Dermis microvascular lymphatic vessel endothelial cell (primary cell): ENCODE results near the gene DIS3L2. TPM values are rescaled to one million over a fixed set of nuclear protein-coding genes. Genes with fewer than 3 reads are reported as not detected.
A peak's percentile ranks its signal among the peaks of the same experiment; 100 is the strongest.
"Not testable (repeated sequence)": the region's sequence is repeated elsewhere in the genome, so short reads cannot be mapped to it uniquely, and the experiment has no call there.

ENCODE experiments used
- DNase-seq, 2 donors: peaks; one replicate each; pipeline versions ENCODE4 v3.0.0 to v3.0.0-alpha.2; 2010; ENCODE audit warnings: low read depth in 2 of 2
- total RNA-seq: library from RNA; depleted of rRNA; stranded (reverse); fragments of >200 nt; gene quantifications from 2 replicates; pipeline ENCODE4 v1.2.1, GENCODE V29; 2014

DIS3L2 gene
- total RNA-seq, 1 donor from 2014 or later = 13.4 TPM

- peak; percentile 57 to 64 for DNase-seq
Measured at GRCh38 chr2:232174662-232175061, 213.1 kb downstream of the DIS3L2 start.

DNA sequence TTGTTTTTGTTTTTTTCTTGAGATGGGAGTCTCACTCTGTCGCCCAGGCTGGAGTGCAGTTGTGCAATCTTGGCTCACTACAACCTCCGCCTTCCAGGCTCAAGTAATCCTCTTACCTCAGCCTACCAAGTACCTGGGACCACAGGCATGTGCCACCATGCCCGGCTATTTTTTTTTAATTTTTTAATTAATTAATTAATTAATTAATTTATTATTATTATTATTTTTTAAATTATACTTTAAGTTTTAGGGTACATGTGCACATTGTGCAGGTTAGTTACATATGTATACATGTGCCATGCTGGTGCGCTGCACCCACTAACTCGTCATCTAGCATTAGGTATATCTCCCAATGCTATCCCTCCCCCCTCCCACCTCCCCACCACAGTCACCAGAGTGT lies 215.1 kb downstream of the DIS3L2 start:
- DNase-seq = not testable (repeated sequence)

DNA sequence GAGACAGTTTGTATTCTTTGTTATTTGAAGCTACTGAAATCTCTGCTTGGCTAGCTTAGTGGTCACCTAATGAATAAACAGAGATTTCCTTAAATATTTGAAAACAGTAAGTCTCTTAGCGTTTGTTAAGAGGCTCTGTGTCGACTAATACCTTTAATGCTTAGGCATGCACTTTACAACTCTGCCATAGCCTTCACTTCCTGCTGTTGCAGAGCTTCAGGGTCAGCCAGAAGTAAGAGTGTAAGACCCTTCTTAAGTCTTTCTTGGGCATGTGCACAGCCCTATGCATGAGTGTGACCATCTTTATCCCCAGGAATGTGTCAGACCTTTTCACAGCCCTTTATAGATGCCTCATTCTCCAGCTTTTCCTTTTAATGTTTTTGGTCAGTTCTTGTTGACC lies 221.8 kb downstream of the DIS3L2 start:
- no peak for DNase-seq

- DNase-seq = no peak
Measured at GRCh38 chr2:232184346-232184745, 222.8 kb downstream of the DIS3L2 start.

DNA sequence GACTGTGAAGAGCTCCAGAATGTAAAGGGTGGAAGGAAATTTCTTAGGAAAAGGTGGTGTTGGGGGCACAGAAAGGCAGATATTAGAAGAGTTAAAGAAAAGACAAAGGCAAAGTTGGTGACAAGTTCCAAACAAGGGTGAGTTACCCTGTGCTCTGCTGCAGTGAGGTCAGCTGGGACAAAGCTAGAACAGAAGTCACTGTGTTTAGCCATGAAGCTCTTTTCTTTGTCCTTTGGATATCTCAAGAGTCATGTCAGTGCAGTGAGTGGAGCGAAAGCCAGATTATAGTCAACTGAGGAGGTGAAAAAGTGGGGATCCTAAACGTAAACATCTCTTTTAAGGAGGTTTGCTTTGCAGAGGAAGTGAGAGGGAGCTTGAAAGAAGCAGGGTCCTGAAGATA lies 229.3 kb downstream of the DIS3L2 start:
- no peak for DNase-seq

GRCh38 chr2:232195487-232195886 lies 234.0 kb downstream of the DIS3L2 start:
- no peak for DNase-seq

DNA sequence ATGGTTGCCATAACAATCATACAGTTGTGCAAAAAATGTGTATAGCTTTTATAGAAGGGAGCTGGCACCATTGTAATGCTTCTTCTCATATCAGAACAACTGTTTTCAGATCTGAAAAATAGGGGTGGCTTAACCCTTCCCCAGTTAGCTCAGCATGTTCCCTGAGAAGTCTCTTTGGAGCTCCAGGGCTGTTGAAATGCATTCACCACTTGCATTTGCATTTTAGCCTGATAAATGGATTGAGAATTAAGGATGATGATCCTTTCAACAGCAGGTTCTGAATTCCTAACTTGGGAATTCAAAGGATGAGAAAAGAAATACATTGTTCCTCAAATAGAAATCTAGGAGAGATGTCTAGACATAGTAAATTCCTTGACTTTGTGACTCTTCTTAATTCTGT lies 235.3 kb downstream of the DIS3L2 start:
- DNase-seq = no peak

- DNase-seq = no peak
Measured at GRCh38 chr2:232200195-232200594, 238.7 kb downstream of the DIS3L2 start.

DNA sequence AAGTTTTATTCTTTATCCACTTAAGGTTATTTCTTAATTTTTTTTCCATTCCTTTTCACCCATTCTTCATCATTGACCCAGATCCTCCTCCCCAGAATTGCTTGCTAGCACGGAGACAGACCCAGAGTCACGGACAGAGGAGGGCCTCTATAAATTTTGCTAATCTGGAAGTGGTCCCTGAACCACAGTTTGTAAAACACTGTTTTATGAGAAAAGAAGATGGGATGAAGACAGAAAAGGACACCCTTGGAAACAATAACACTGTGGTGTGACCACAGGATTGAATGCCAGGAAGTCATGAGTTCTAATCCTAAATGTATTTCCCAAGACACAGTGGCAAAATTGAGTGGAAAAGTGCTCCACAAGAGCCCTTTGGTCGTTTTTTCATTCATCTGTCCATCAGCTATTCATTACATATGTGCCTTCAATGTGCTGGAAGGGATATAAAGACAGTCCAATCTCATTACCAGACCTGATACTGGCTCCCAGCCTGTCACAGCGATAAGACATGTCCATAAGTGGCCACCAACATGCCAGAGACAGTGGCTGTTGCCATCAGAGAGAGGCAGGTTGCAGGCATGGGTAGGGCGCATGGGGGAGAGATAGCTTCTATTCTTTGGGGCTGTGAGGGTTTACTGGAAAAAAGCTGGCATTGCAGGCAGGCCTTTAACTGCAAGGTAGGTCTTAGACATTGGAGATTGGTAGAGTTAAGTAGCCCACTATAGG lies 241.8 kb downstream of the DIS3L2 start:
- DNase-seq = no peak

DNA sequence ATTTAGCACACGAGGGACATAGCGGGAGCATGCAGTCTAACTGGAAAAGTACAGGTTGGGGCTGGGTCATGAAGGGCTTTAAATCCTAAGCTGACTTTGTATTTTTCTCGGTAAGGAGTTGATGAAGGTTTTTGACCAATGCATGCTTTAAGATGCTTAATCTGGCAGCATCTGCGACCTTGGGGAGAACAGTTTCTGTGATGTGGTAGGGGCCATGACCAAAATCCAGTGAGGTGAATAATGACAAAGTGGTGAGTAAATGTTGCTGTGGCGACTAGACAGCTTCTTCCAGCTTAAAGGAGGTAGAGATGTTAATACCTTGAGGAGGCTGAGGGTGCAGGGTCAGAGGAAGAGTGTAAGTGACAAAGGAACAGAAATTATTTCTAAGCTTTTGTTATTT lies 242.4 kb downstream of the DIS3L2 start:
- no peak for DNase-seq

DNA sequence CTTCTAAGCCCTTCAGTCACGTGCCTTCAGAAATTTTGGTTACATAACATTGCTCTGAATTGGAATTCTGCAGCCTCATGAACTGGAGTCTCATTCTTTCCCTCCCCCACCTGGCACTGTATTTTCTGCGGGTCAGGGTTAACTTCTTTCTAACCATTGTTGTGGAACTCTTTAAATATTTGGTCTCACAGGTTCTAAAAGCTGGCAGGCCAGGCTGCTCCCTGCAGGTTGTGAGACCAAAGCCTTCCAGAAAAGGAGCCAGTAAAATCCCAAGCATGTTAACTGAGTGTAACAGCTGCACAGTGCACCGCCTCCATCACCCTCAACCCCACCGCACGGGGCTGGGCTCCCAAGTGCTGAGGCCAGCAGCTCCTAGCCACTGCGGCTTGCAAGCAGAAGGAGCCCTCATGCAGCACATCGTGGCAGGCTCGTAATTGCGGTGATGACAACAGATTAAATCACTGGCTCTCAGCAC lies 243.0 kb downstream of the DIS3L2 start:
- no peak for DNase-seq

- no peak for DNase-seq
Measured at GRCh38 chr2:232207174-232207573, 245.7 kb downstream of the DIS3L2 start.

DNA sequence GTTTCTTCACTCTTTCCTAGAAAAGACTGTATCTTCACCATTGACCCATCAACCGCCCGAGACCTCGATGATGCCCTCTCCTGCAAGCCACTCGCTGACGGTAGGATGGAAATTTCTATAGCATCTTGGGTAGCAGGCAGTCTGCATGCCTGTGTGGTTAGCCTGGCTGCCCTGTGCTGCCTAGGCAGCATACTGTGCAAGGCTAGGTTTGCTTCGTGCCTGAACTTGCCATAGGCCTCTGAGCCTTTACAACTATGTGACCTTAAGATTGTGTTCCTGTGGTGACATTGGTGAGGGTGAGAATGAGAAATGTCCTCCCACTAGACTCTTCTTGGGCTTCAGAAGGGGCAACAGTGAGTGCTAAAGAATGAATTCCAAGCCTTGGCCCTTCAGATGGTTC lies 248.8 kb downstream of the DIS3L2 start:
- no peak for DNase-seq

DNA sequence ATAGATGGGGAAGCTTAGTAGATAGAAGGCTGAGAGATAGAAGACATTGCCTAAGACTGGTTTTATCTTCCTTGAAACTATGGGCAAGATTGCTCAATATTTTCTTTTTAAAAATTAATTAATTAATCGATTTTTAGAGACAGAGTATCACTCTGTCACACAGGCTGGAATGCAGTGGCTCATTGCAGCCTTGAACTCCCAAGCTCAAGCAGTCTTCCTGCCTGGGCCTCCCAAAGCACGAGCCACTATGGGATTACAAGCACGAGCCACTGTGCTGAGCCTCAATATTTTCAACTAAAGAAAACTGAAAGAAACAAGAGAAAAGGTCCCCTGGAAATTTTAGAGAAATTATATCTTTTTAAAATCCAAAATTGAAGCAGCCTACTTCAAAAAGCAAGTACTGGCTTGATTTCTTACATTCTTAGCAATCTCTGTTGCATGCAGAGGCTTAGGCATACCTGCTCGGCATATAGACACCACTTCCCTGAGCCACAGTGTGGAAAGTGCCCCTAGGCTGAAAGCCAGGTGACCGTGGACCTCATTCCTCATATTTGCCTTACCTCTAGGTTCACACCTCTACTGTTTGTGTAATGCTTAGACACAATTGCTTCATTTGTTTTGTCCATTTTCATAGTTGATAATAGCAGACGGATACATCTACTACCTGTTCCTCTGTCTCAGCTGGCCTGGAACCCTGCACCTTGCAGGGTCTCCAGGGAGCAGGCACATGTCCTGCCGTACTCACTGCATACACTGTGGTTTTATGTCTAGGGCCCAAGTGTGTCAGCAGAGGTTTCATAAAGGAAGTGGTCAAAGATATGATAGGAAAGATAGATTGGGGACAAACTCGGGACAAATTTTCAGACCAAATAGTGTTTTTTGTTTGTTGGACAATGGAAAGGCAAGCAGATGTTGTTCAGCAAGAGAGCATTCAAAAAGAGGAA lies 250.5 kb downstream of the DIS3L2 start:
- no peak for DNase-seq

DNA sequence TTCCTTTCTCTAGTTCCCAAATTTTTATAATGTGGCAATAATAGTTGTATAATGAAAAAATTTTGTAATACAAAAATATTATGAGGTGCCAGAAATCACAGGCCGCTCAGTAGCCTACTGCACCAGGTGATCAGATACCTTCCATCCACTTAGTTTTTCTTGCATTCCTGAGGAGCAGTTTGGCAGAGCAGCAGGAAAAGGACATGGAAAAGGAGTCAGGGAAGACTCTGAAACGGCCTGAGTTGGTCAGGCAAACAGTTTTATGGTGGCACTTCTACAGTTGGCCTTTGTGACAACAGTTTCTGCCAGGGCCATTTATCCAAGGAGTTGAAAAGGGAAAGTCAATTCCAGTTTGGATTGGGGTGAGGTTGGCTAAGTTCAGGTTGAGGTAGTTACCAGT lies 251.7 kb downstream of the DIS3L2 start:
- DNase-seq = no peak

DNA sequence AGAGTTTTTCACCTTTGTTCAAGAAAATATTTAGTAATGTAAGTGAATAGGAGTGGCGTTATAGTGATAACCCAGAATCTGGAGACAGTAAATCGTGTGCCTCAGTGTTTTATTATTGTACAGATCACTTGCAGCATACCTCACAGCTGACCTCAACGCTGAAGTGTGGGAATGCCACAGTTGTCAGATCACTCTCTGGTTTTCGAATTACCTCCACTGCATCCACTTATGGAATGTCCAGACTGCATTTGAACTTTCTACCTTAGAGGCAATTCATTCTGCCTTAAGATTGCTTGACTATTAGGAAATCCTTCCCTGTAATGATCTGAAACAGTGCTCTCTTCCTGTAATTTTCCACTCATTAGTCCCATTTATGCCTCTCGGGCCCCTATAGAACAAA lies 252.5 kb downstream of the DIS3L2 start:
- DNase-seq = no peak

GRCh38 chr2:232216028-232216427 lies 254.5 kb downstream of the DIS3L2 start:
- no peak for DNase-seq

DNA sequence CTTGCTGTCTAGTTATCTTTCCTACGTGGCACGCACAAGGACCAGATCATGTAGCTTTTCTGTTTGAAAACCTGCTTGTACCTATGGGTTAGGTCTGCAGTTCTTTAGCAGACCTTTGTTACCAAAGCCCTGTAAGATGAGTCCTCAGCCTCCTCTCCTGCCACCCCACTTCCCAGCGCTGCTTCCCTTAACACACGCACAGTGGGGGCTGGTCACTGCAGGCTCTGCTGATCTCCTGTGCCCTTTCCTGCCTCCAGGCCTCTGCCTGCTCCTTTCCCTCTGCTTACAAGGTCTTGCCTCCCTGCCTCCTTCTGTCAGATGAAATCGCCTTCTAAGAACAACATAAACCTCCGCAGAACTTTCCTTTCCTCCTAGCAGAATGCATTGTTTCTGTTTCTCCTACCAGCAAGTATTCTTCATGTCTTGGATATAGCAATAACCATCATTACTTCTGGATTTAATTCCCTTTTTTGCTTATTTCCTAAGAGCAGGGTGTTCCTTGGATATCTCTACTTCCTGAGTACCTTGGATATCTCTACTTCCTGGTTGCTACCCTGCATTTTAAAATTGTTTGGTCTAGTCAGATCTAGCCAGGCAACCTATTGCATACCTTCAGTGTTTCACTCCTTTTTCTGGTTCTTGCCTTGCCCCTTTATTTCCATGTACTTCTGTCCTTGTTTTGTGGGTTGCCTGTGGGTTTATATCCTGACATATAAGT lies 257.4 kb downstream of the DIS3L2 start:
- no peak for DNase-seq

DNA sequence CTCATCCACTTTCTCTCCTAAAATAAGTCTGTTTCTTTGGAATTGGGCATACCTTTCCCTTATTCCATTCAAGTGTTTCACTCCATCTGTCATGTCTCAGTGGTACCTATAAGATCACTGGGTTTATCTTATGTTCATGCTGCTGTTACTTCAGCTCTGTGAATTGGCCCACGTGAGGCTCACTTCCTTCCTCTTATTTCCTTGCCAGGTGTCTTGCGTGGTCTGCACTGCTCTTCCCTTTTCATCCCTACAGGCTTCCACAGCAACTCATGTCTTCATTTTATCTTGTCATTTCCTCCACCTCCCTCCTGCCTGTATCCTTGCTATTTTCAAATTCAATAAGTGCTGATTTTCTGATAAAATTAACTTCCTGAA lies 258.0 kb downstream of the DIS3L2 start:
- peak in 1 of 2 donors; percentile 17 for DNase-seq

DNA sequence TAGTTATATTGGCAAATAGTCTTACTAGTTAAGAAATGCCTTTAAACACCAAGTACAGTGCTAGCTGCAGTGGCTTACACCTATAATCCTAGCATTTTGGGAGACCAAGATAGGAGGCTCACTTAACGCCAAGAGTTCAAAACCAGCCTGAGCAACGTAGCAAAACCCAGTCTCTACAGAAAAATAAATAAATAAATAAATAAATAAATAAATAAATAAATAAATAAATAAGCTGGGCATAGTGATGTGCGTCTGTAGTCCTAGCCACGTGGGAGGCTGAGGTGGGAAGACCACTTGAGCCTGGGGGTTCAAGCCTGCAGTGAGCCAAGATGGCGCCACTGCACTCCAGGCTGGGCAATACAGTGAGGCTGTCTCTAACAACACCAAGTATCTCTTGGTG lies 258.4 kb downstream of the DIS3L2 start:
- no peak for DNase-seq

DNA sequence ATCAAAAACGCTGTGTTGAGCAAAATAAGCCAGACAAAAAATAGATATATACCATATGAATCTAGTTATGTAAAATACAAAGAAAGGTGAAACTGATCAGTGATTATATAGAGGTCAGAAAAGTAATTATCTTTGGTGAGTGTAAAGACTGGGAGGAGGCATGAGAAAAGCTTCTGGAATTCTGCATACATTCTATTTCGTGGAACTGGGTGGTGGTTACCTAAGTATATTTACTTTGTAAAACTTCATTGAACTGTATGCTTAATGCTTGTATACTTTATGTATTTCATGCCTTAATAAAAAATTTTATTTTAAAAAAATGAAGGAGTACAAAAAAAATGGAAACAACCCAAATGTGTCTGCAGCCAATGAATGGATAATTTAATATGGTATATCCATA lies 263.9 kb downstream of the DIS3L2 start:
- no peak for DNase-seq

DNA sequence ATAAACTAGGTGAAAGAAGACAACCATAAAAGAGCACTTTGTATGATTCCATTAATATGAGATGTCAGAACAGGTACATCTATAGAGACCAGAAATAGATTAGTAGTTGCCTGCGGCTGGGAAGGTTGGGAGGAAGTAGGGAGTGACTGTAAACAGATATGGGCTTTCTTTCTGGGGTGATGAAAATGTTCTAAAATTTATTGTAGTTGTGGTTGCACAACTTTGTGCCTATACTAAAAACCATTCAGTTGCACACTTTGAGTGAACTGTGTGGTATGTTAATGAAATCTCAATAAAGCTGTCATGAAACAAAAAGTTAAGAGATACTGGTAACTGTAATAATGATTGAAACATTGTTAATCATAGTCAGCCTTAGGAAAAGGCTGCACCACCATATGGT lies 264.4 kb downstream of the DIS3L2 start:
- no peak for DNase-seq
